SK-N-SH (cell line): Measurements from ENCODE around the gene ELMO1. TPM values are rescaled to one million over a fixed set of nuclear protein-coding genes. Genes with fewer than 3 reads are reported as not detected.

Source experiments
- CTCF ChIA-PET: fragments of 300-600, 350-600 bp; formaldehyde crosslinking; extraction: SDS; loops from one replicate; lab custom pipeline; 2021; lab: Yijun Ruan, JAX
- POLR2A ChIA-PET: fragments of 350-600 bp; sonication (Branson Sonifier 250); formaldehyde crosslinking; extraction: SDS; loops from one replicate; lab custom pipeline; 2020; ENCODE audit warnings: antibody characterized with exemption, inconsistent platforms; lab: Yijun Ruan, JAX
- DNase-seq: peaks from one replicate; pipeline ENCODE4 v3.0.0; 2012
- H2AFZ ChIP-seq: fragments of 200-600 bp; sonication (generic); 2 replicates; pipeline ENCODE4 v1.8.1; 2016; ENCODE audit warnings: antibody characterized with exemption, mild to moderate bottlenecking, low read depth
- H3F3A ChIP-seq: fragments of 200-600 bp; sonication (generic); replicated peaks from 2 replicates; pipeline ENCODE3; 2016; ENCODE audit warnings: antibody characterized with exemption, mild to moderate bottlenecking; ENCODE audit not compliant: insufficient read depth
- H3K27ac ChIP-seq, 2 experiments: fragments of 200-500 bp in 1 of 2; fragments of 200-600 bp in 1 of 2; sonication (Bioruptor generic) in 1 of 2; sonication (generic), shearing (Covaris generic) in 1 of 2; 2 replicates each; pipeline versions ENCODE4 v1.5.1 to v1.6.1; 2014 to 2016; ENCODE audit warnings: low read depth in 2 of 2, inconsistent platforms in 1 of 2, low read length in 1 of 2, mild to moderate bottlenecking in 1 of 2, mixed read lengths in 1 of 2
- H3K27me3 ChIP-seq: fragments of 200-600 bp; sonication (generic), shearing (Covaris generic); 2 replicates; pipeline ENCODE4 v1.6.1; 2016; ENCODE audit warnings: mixed run types; ENCODE audit not compliant: insufficient read depth
- H3K36me3 ChIP-seq, 2 experiments: fragments of 200-500 bp in 1 of 2; fragments of 200-600 bp in 1 of 2; sonication (Bioruptor generic) in 1 of 2; sonication (generic) in 1 of 2; replicated peaks in 1 of 2; 2 replicates each; pipeline versions ENCODE3 to v1.5.1; 2014 to 2016; ENCODE audit warnings: low read length in 1 of 2, mild to moderate bottlenecking in 1 of 2; ENCODE audit not compliant: insufficient read depth in 2 of 2, control insufficient read depth in 1 of 2
- H3K4me1 ChIP-seq, 2 experiments: fragments of 200-500 bp in 1 of 2; fragments of 200-600 bp in 1 of 2; sonication (Bioruptor generic) in 1 of 2; sonication (generic), shearing (Covaris generic) in 1 of 2; 2 replicates each; pipeline versions ENCODE4 v1.5.1 to v1.6.1; 2014 to 2016; ENCODE audit warnings: low read depth in 1 of 2, low read length in 1 of 2, mixed run types in 1 of 2; ENCODE audit not compliant: insufficient read depth in 2 of 2, control insufficient read depth in 1 of 2
- H3K4me2 ChIP-seq: fragments of 200-600 bp; sonication (generic), shearing (Covaris generic); 2 replicates; pipeline ENCODE4 v1.6.1; 2017; ENCODE audit warnings: mixed run types
- H3K4me3 ChIP-seq, 2 experiments: fragments of 200-500 bp in 1 of 2; fragments of 200-600 bp in 1 of 2; sonication (Bioruptor generic) in 1 of 2; sonication (generic), shearing (Covaris generic) in 1 of 2; 2 replicates each; pipeline versions ENCODE4 v1.5.1 to v1.8.1; 2014 to 2016; ENCODE audit warnings: low read depth in 2 of 2, inconsistent platforms in 1 of 2, low read length in 1 of 2, mild to moderate bottlenecking in 1 of 2, mixed read lengths in 1 of 2, moderate library complexity in 1 of 2
- H3K79me2 ChIP-seq: fragments of 200-600 bp; sonication (generic); 2 replicates; pipeline ENCODE4 v1.8.1; 2017; ENCODE audit warnings: mild to moderate bottlenecking; ENCODE audit not compliant: insufficient read depth
- H3K9ac ChIP-seq: fragments of 200-600 bp; sonication (generic); 2 replicates; pipeline ENCODE4 v1.6.1; 2017; ENCODE audit warnings: mixed run types
- H3K9me2 ChIP-seq: fragments of 200-600 bp; sonication (generic); 2 replicates; pipeline ENCODE4 v1.6.1; 2017; ENCODE audit warnings: mixed run types
- H3K9me3 ChIP-seq: fragments of 200-600 bp; sonication (generic); 2 replicates; pipeline ENCODE4 v1.6.1; 2017; ENCODE audit warnings: mixed run types, mild to moderate bottlenecking, moderate library complexity
- H4K20me1 ChIP-seq: fragments of 200-600 bp; sonication (generic); 2 replicates; pipeline ENCODE4 v1.6.1; 2017; ENCODE audit warnings: mild to moderate bottlenecking, mixed run types; ENCODE audit not compliant: insufficient read depth
- ELF1 ChIP-seq: IDR thresholded peaks from 2 replicates; pipeline ENCODE4 v1.4.0; 2012
- EP300 ChIP-seq, 2 experiments: IDR thresholded peaks; 2 replicates each; pipeline versions ENCODE4 v1.4.0 to v1.6.1; 2012; ENCODE audit warnings: borderline replicate concordance in 1 of 2, low read depth in 1 of 2, low read length in 1 of 2
- FOXM1 ChIP-seq: IDR thresholded peaks from 2 replicates; pipeline ENCODE4 v1.4.0; 2012; ENCODE audit warnings: low read depth, mild to moderate bottlenecking
- GABPA ChIP-seq: IDR thresholded peaks from 2 replicates; pipeline ENCODE4 v1.4.0; 2012; ENCODE audit warnings: low read depth, mild to moderate bottlenecking
- JUND ChIP-seq: IDR thresholded peaks from 2 replicates; pipeline ENCODE4 v1.4.0; 2012
- RAD21 ChIP-seq: IDR thresholded peaks from 2 replicates; pipeline ENCODE4 v1.6.1; 2012; ENCODE audit warnings: mild to moderate bottlenecking, low read length
- REST ChIP-seq: IDR thresholded peaks from 2 replicates; pipeline ENCODE4 v1.6.1; 2012; ENCODE audit warnings: mild to moderate bottlenecking, low read depth, low read length, moderate library complexity
- RFX5 ChIP-seq: IDR thresholded peaks from 2 replicates; pipeline ENCODE4 v1.6.1; 2012; ENCODE audit warnings: mild to moderate bottlenecking, improper control_type of control experiment, low read length
- RXRA ChIP-seq: IDR thresholded peaks from 2 replicates; pipeline ENCODE4 v1.4.0; 2012; ENCODE audit warnings: low read depth, mild to moderate bottlenecking, borderline replicate concordance
- WGBS: methylation state at CpG from one replicate; pipeline ENCODE4 v1.1.6; 2017; ENCODE audit warnings: low lambda C conversion rate; 5-methylcytosine and 5-hydroxymethylcytosine counted together
- polyA plus RNA-seq, 3 experiments: library from polyadenylated mRNA; depleted of rRNA; stranded (reverse); fragments of >200 nt; gene quantifications; 2 replicates each; pipeline ENCODE4 v1.2.3, GENCODE V29; 2012

The ELMO1 gene
- polyA plus RNA-seq, 1 of the 3 experiments (the other 2 are of a cell fraction), result 0.64 TPM

GRCh38 chr7:37320848-37321468, 127.7 kb downstream of the ELMO1 start:
- no peak for DNase-seq
- Histone ChIP-seq H3K4me1 (no peaks in the 10 kb centered on the region; a peak in 1 of 4 replicates), H3K9ac (no peak overlapping the region), H3K36me3 (no peaks in the 10 kb centered on the region), H3K4me3 (no peak overlapping the region), H3K9me3 (peaks cover 6% of the 10 kb centered on the region; the same call in 1 of the 2 replicates), H2AFZ (no peak overlapping the region)
- ChIA-PET POLR2A (no interaction called here), CTCF (interaction anchor here (1.0 to 1.2 kb wide), 3 partner anchors 11 to 513 kb away, joined by 3 read pairs; no protein-coding TSS in a partner anchor)
- no peak for TF ChIP-seq JUND
- TF ChIP-seq, all 33 proteins: peak for 0
- no peaks in the 10 kb centered on the region for H3K27me3 ChIP-seq
- no peak overlapping the region for H3K4me2 ChIP-seq
- H4K20me1 ChIP-seq, result no peaks in the 10 kb centered on the region
- H3F3A ChIP-seq, result no peaks in the 10 kb centered on the region
- 70% methylated on average over 10 of the region's 10 CpGs for WGBS
- H3K79me2 ChIP-seq, result no peaks in the 10 kb centered on the region
- H3K27ac ChIP-seq, result no peak overlapping the region
- H3K9me2 ChIP-seq, result no peaks in the 10 kb centered on the region

- Histone ChIP-seq H3K9me2 (no peaks in the 10 kb centered on the region), H3F3A (no peaks in the 10 kb centered on the region), H4K20me1 (no peaks in the 10 kb centered on the region), H3K9me3 (peaks cover 6% of the 10 kb centered on the region; the same call in 1 of the 2 replicates), H3K27ac (no peak overlapping the region), H3K9ac (no peak overlapping the region), H3K36me3 (no peaks in the 10 kb centered on the region), H3K4me3 (no peak overlapping the region), H3K27me3 (no peaks in the 10 kb centered on the region), H3K4me2 (no peak overlapping the region), H3K79me2 (no peaks in the 10 kb centered on the region), H3K4me1 (no peaks in the 10 kb centered on the region; a peak in 1 of 4 replicates), H2AFZ (no peak overlapping the region)
- TF ChIP-seq REST (no peak), FOXM1 (no peak)
- ChIA-PET CTCF (interaction anchor here (0.9 to 1.2 kb wide), 4 partner anchors 10 to 514 kb away, joined by 3 read pairs; no protein-coding TSS in a partner anchor), POLR2A (no interaction called here)
- WGBS, result 14% methylated on average over 6 of the region's 6 CpGs
- no peak for DNase-seq
Observed at GRCh38 chr7:37320140-37320847, 128.4 kb downstream of the ELMO1 start.

- POLR2A ChIA-PET, result no interaction called here
- no peak overlapping the region for H2AFZ ChIP-seq
- TF ChIP-seq ELF1 (no peak), RFX5 (no peak), JUND (no peak), RXRA (no peak), EP300 (IDR thresholded peaks at IDR 0.05; ENCODE audit: borderline replicate concordance in 1 of 2, low read depth in 1 of 2, low read length in 1 of 2) (no peak), RAD21 (no peak), GABPA (no peak)
- TF ChIP-seq, all 33 proteins: peak for 0
Observed at GRCh38 chr7:37318541-37318940, 130.1 kb downstream of the ELMO1 start.

More at GRCh38 chr7:37318541-37318940, 130.1 kb downstream of the ELMO1 start:
- Histone ChIP-seq H3K27me3 (no peaks in the 10 kb centered on the region), H3K9me2 (no peaks in the 10 kb centered on the region), H4K20me1 (no peaks in the 10 kb centered on the region), H3K4me2 (no peak overlapping the region), H3F3A (no peaks in the 10 kb centered on the region), H3K4me1 (no peaks in the 10 kb centered on the region), H3K27ac (no peak overlapping the region), H3K4me3 (no peak overlapping the region), H3K36me3 (no peaks in the 10 kb centered on the region), H3K9me3 (peaks cover 6% of the 10 kb centered on the region; the same call in 1 of the 2 replicates), H3K79me2 (no peaks in the 10 kb centered on the region), H3K9ac (no peak overlapping the region)
- no peak for DNase-seq
- WGBS, result 69% methylated on average over 2 of the region's 2 CpGs
- CTCF ChIA-PET, result interaction anchor here (0.7 to 1.5 kb wide), 6 partner anchors 9 to 177 kb away, joined by 3 to 5 read pairs (median 3); no protein-coding TSS in a partner anchor
